HCT116 (cell line): ENCODE data around the gene GAREM2. TPM values are rescaled to one million over a fixed set of nuclear protein-coding genes. Genes with fewer than 3 reads are reported as not detected.
"Not testable (repeated sequence)": the region's sequence is repeated elsewhere in the genome, so short reads cannot be mapped to it uniquely, and the experiment has no call there.

Source experiments
- ATAC-seq: fragments of 200-7000 bp; cut with Tn5 transposase; 2 replicates; pipeline ENCODE4 v1.9.1; 2020; ENCODE audit warnings: mild to moderate bottlenecking, moderate library complexity
- BruUV-seq: library from RNA; stranded (reverse); fragments of 400-500 nt; replicated peaks from 2 replicates; lab custom pipeline; 2021; lab: Mats Ljungman, UMichigan
- CTCF ChIA-PET: fragments of 300-600 bp; sonication (Branson Sonifier 250); formaldehyde crosslinking; loops from one replicate; lab custom pipeline; 2021; ENCODE audit warnings: antibody characterized with exemption; lab: Charles Lee
- POLR2A ChIA-PET: fragments of 300-600, 350-600 bp; sonication (Branson Sonifier 250); formaldehyde crosslinking; loops from one replicate; lab custom pipeline; 2021; ENCODE audit warnings: antibody characterized with exemption; lab: Charles Lee
- RAD21 ChIA-PET, 2 experiments: fragments of 300-600 bp; sonication (Branson Sonifier 250); formaldehyde crosslinking; loops; one replicate each; lab custom pipeline; 2023; ENCODE audit warnings: low total read pairs in 2 of 2; ENCODE audit not compliant: uncharacterized antibody in 2 of 2, unreplicated experiment in 2 of 2, low non-redundant PET in 1 of 2; lab: Charles Lee
- DNase-seq: peaks from one replicate; pipeline ENCODE4 v3.0.0-alpha.2; 2010; ENCODE audit warnings: low read depth, low spot score
- H2AFZ ChIP-seq: fragments of 200-600 bp; shearing (Covaris generic), sonication (generic); 2 replicates; pipeline ENCODE4 v1.6.1; 2017; ENCODE audit warnings: low read depth, mixed run types, mixed read lengths, antibody characterized with exemption, low read length; ENCODE audit not compliant: poor library complexity, severe bottlenecking
- H3K27ac ChIP-seq: 2 replicates; pipeline ENCODE4 v1.5.1; 2012; ENCODE audit warnings: low read depth, low read length
- H3K27me3 ChIP-seq: fragments of 200-600 bp; sonication (generic); 2 replicates; pipeline ENCODE4 v1.6.1; 2016; ENCODE audit warnings: mixed run types, low read length, mixed read lengths; ENCODE audit not compliant: insufficient read depth
- H3K36me3 ChIP-seq, 2 experiments: fragments of 200-500 bp in 1 of 2; fragments of 200-600 bp in 1 of 2; sonication (Bioruptor generic) in 1 of 2; sonication (generic) in 1 of 2; 2 replicates each; pipeline versions ENCODE4 v1.5.1 to v1.6.1; 2014 to 2016; ENCODE audit warnings: low read length in 2 of 2, inconsistent platforms in 1 of 2, mixed read lengths in 1 of 2, mixed run types in 1 of 2; ENCODE audit not compliant: insufficient read depth in 2 of 2, control insufficient read depth in 1 of 2
- H3K4me1 ChIP-seq, 2 experiments: fragments of 200-600 bp in 1 of 2; sonication (generic) in 1 of 2; 2 replicates each; pipeline versions ENCODE4 v1.5.1 to v1.6.1; 2012 to 2017; ENCODE audit warnings: low read length in 2 of 2, inconsistent platforms in 1 of 2, mild to moderate bottlenecking in 1 of 2, mixed read lengths in 1 of 2, mixed run types in 1 of 2, moderate library complexity in 1 of 2; ENCODE audit not compliant: insufficient read depth in 2 of 2, control insufficient read depth in 1 of 2
- H3K4me2 ChIP-seq: fragments of 200-600 bp; sonication (generic); 2 replicates; pipeline ENCODE4 v1.6.1; 2017; ENCODE audit warnings: mixed run types, low read length, mixed read lengths
- H3K4me3 ChIP-seq, 2 experiments: fragments of 200-600 bp in 1 of 2; sonication (generic) in 1 of 2; replicated peaks in 1 of 2; 2 replicates each; pipeline ENCODE4 v1.5.1; 2011 to 2016; ENCODE audit warnings: low read length in 2 of 2, control low read depth in 1 of 2, low read depth in 1 of 2, mild to moderate bottlenecking in 1 of 2, mixed read lengths in 1 of 2, mixed run types in 1 of 2
- H3K79me2 ChIP-seq: fragments of 200-600 bp; sonication (generic); 2 replicates; pipeline ENCODE4 v1.6.1; 2017; ENCODE audit warnings: mild to moderate bottlenecking, mixed run types, low read length, moderate library complexity, mixed read lengths; ENCODE audit not compliant: insufficient read depth
- H3K9ac ChIP-seq: fragments of 200-600 bp; sonication (generic); 2 replicates; pipeline ENCODE4 v1.6.1; 2016; ENCODE audit warnings: low read length, mixed read lengths
- H3K9me2 ChIP-seq: fragments of 200-600 bp; sonication (generic), shearing (Covaris generic); 2 replicates; pipeline ENCODE4 v1.6.1; 2017; ENCODE audit warnings: mixed run types, mild to moderate bottlenecking, moderate library complexity; ENCODE audit not compliant: insufficient read depth
- H3K9me3 ChIP-seq, 2 experiments: fragments of 200-500 bp in 1 of 2; fragments of 200-600 bp in 1 of 2; sonication (Bioruptor generic) in 1 of 2; sonication (generic) in 1 of 2; 2 replicates each; pipeline ENCODE4 v1.6.1; 2014 to 2017; ENCODE audit warnings: low read length in 2 of 2, mixed read lengths in 2 of 2, inconsistent platforms in 1 of 2, low read depth in 1 of 2, mild to moderate bottlenecking in 1 of 2, mixed run types in 1 of 2, moderate library complexity in 1 of 2; ENCODE audit not compliant: control insufficient read depth in 1 of 2, insufficient read depth in 1 of 2
- H4K20me1 ChIP-seq: fragments of 200-600 bp; sonication (generic), shearing (Covaris generic); 2 replicates; pipeline ENCODE4 v1.6.1; 2017; ENCODE audit warnings: mixed run types, mild to moderate bottlenecking, moderate library complexity; ENCODE audit not compliant: insufficient read depth
- CEBPB ChIP-seq: IDR thresholded peaks from 2 replicates; pipeline ENCODE4 v1.6.1; 2012; ENCODE audit warnings: low read depth
- ZNF274 ChIP-seq: fragments of 200-500 bp; sonication (Bioruptor generic); IDR thresholded peaks from 2 replicates; pipeline ENCODE4 v1.6.1; 2014; ENCODE audit warnings: mild to moderate bottlenecking, low read depth, low read length, inconsistent platforms
- intact Hi-C: fragments of 100-400 bp; cut with micrococcal nuclease; formaldehyde crosslinking; loops from 2 replicates; pipeline ENCODE4 v1.10.0; 2022
- total RNA-seq: library from RNA; stranded (reverse); gene quantifications from one replicate; pipeline ENCODE4 v1.2.1, GENCODE V29; 2021; ENCODE audit not compliant: unreplicated experiment
- TF ChIP-seq, protein P1 (sequence below): IDR thresholded peaks from 2 replicates; pipeline ENCODE4 v1.6.1; 2012
- TF ChIP-seq, protein P2 (sequence below): IDR thresholded peaks from 2 replicates; pipeline ENCODE4 v1.6.1; 2011; ENCODE audit warnings: mild to moderate bottlenecking, low read length, moderate library complexity; ENCODE audit not compliant: insufficient replicate concordance; ENCODE audit errors: extremely low read depth
- TF ChIP-seq, protein P3 (sequence below): IDR thresholded peaks from 2 replicates; pipeline ENCODE4 v1.6.1; 2012; ENCODE audit warnings: low read depth

The GAREM2 gene
- total RNA-seq, 1 experiment from 2014 or later: 13.3 TPM

DNA sequence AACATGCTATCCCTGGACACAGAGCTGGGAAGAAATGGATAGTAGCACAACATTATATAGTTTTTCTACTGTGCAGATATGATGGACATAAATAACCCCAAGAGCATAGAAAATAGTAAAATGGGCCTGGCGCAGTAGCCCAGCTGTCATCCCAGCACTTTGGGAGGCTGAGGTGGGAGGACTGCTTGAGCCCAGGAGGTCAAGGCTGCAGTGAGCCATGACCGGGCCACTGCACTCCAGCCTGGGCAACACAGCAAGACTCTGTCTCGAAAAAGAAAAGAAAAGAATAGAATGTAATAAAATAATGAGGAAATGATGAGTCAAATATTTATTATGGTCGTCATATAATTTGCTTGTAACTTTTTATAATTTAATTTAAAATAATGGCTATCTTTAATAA lies 7.5 kb upstream of the GAREM2 start:
- POLR2A ChIA-PET: no interaction called here
- no peaks in the 10 kb centered on the region for H3K9me2 ChIP-seq
- no peak for TF ChIP-seq CEBPB
- TF ChIP-seq, protein P1, sequence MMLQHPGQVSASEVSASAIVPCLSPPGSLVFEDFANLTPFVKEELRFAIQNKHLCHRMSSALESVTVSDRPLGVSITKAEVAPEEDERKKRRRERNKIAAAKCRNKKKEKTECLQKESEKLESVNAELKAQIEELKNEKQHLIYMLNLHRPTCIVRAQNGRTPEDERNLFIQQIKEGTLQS: no peak
- TF ChIP-seq, all 23 proteins: peak for 0
- ATAC-seq (no peak), DNase-seq (no peak)
- Histone ChIP-seq H3K79me2 (no peaks in the 10 kb centered on the region), H3K9me3 (no peaks in the 10 kb centered on the region), H2AFZ (no peak overlapping the region), H3K9ac (no peak overlapping the region), H3K36me3 (no peaks in the 10 kb centered on the region), H4K20me1 (no peaks in the 10 kb centered on the region), H3K27ac (no peak overlapping the region), H3K4me3 (no peak overlapping the region), H3K4me1 (no peaks in the 10 kb centered on the region), H3K4me2 (no peak overlapping the region), H3K27me3 (no peaks in the 10 kb centered on the region)
- ChIA-PET RAD21 (no interaction called here), CTCF (no interaction called here)
- intact Hi-C loops: no loop called here
- BruUV-seq: no TSS peak

DNA sequence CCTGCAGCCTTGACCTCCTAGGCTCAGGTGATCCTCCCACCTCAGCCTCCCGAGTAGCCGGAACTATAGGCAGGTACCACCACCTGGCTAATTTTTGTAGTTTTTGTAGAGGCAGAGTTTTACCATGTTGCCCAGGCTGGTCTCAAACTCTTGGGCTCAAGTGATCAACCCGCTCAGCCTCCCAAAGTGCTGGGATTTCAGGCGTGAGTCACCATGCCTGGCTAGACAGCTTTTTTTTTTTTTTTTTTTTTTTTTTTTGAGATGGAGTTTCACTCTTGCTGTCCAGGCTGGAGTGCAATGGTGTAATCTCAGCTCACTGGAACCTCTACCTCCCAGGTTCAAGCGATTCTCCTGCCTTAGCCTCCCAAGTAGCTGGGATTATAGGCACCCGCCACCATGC lies 6.3 kb upstream of the GAREM2 start:
- DNase-seq, intact Hi-C loops, H3K9me3 ChIP-seq, H3K79me2 ChIP-seq, ATAC-seq, H3K27ac ChIP-seq, H3K4me1 ChIP-seq, H3K9ac ChIP-seq, H3K9me2 ChIP-seq, BruUV-seq, RAD21 ChIA-PET, H3K27me3 ChIP-seq, H2AFZ ChIP-seq, CTCF ChIA-PET, H3K4me2 ChIP-seq, H4K20me1 ChIP-seq, H3K4me3 ChIP-seq, H3K36me3 ChIP-seq: not testable (repeated sequence)
- POLR2A ChIA-PET: interaction anchor here (0.6 to 0.7 kb wide), 2 partner anchors 25 to 304 kb away, joined by 3 read pairs; no protein-coding TSS in a partner anchor

DNA sequence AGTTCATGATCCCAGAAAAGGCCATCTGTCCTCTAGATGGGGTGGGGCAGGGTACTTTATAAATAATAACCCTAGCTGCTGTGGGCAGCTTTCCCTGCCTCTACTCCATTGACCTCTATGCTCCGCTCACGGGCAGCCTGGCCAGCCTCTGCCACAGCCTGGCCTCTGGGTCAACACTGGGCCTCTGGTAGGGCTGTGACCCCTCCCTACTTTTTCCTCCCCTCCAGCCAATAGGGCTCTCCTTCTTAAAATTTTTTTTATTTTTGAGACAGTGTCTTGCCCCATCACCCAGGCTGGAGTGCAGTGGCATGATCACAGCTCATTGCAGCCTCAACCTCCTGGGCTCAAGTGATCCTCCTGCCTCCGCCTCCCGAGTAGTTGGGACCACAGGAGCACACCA lies 4.1 kb upstream of the GAREM2 start:
- Histone ChIP-seq H3K9me2 (no peaks in the 10 kb centered on the region), H3K36me3 (no peaks in the 10 kb centered on the region), H3K79me2 (no peaks in the 10 kb centered on the region), H3K27me3 (no peaks in the 10 kb centered on the region), H4K20me1 (no peaks in the 10 kb centered on the region), H3K4me1 (peaks cover 0 to 9% of the 10 kb centered on the region in 2 experiments; a peak in 1 of 4 replicates), H3K9me3 (no peaks in the 10 kb centered on the region), H3K9ac (no peak overlapping the region), H3K4me3 (no peak overlapping the region), H2AFZ (no peak overlapping the region), H3K27ac (no peak overlapping the region), H3K4me2 (no peak overlapping the region)
- intact Hi-C loops: no loop called here
- POLR2A ChIA-PET: no interaction called here
- RAD21 ChIA-PET: no interaction called here
- no peak for ATAC-seq
- no TSS peak for BruUV-seq
- no peak for DNase-seq
- CTCF ChIA-PET: interaction anchor here (0.7 kb wide), 1 partner anchor 294 kb away, joined by 3 read pairs; no protein-coding TSS in a partner anchor
- TF ChIP-seq, protein P1: no peak
- no peak for TF ChIP-seq ZNF274
- TF ChIP-seq, protein P2, sequence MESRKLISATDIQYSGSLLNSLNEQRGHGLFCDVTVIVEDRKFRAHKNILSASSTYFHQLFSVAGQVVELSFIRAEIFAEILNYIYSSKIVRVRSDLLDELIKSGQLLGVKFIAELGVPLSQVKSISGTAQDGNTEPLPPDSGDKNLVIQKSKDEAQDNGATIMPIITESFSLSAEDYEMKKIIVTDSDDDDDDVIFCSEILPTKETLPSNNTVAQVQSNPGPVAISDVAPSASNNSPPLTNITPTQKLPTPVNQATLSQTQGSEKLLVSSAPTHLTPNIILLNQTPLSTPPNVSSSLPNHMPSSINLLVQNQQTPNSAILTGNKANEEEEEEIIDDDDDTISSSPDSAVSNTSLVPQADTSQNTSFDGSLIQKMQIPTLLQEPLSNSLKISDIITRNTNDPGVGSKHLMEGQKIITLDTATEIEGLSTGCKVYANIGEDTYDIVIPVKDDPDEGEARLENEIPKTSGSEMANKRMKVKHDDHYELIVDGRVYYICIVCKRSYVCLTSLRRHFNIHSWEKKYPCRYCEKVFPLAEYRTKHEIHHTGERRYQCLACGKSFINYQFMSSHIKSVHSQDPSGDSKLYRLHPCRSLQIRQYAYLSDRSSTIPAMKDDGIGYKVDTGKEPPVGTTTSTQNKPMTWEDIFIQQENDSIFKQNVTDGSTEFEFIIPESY: no peak
- TF ChIP-seq, protein P3, sequence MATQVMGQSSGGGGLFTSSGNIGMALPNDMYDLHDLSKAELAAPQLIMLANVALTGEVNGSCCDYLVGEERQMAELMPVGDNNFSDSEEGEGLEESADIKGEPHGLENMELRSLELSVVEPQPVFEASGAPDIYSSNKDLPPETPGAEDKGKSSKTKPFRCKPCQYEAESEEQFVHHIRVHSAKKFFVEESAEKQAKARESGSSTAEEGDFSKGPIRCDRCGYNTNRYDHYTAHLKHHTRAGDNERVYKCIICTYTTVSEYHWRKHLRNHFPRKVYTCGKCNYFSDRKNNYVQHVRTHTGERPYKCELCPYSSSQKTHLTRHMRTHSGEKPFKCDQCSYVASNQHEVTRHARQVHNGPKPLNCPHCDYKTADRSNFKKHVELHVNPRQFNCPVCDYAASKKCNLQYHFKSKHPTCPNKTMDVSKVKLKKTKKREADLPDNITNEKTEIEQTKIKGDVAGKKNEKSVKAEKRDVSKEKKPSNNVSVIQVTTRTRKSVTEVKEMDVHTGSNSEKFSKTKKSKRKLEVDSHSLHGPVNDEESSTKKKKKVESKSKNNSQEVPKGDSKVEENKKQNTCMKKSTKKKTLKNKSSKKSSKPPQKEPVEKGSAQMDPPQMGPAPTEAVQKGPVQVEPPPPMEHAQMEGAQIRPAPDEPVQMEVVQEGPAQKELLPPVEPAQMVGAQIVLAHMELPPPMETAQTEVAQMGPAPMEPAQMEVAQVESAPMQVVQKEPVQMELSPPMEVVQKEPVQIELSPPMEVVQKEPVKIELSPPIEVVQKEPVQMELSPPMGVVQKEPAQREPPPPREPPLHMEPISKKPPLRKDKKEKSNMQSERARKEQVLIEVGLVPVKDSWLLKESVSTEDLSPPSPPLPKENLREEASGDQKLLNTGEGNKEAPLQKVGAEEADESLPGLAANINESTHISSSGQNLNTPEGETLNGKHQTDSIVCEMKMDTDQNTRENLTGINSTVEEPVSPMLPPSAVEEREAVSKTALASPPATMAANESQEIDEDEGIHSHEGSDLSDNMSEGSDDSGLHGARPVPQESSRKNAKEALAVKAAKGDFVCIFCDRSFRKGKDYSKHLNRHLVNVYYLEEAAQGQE: no peak
